GM10248 (cell line): ENCODE measurements around the gene VPS8.

Experiments
- CTCF ChIA-PET: fragments of 300-600 bp; sonication (Branson Sonifier 250); formaldehyde crosslinking; extraction: SDS; loops from one replicate; lab custom pipeline; 2021; ENCODE audit warnings: antibody characterized with exemption; lab: Yijun Ruan, JAX
- POLR2A ChIA-PET: fragments of 350-650 bp; sonication (Branson Sonifier 250); formaldehyde crosslinking; extraction: SDS; loops from one replicate; lab custom pipeline; 2020; ENCODE audit warnings: antibody characterized with exemption; lab: Yijun Ruan, JAX
- DNase-seq: peaks from one replicate; pipeline ENCODE4 v3.0.0; 2012; ENCODE audit errors: extremely low spot score
- TF ChIP-seq, protein P1 (sequence below): IDR thresholded peaks from 2 replicates; pipeline ENCODE4 v1.5.1; 2012; ENCODE audit warnings: mild to moderate bottlenecking, low read depth; ENCODE audit errors: extremely low read depth, missing control alignments, control extremely low read depth

Gene VPS8

GRCh38 chr3:185021256-185021655 lies 209.3 kb downstream of the VPS8 start:
- ChIA-PET POLR2A (no interaction called here), CTCF (interaction anchor here (0.8 to 1.3 kb wide), 4 partner anchors 9 to 154 kb away, joined by 3 to 4 read pairs (median 3); no protein-coding TSS in a partner anchor)
- TF ChIP-seq, protein P1, sequence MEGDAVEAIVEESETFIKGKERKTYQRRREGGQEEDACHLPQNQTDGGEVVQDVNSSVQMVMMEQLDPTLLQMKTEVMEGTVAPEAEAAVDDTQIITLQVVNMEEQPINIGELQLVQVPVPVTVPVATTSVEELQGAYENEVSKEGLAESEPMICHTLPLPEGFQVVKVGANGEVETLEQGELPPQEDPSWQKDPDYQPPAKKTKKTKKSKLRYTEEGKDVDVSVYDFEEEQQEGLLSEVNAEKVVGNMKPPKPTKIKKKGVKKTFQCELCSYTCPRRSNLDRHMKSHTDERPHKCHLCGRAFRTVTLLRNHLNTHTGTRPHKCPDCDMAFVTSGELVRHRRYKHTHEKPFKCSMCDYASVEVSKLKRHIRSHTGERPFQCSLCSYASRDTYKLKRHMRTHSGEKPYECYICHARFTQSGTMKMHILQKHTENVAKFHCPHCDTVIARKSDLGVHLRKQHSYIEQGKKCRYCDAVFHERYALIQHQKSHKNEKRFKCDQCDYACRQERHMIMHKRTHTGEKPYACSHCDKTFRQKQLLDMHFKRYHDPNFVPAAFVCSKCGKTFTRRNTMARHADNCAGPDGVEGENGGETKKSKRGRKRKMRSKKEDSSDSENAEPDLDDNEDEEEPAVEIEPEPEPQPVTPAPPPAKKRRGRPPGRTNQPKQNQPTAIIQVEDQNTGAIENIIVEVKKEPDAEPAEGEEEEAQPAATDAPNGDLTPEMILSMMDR, result no peak
- DNase-seq, result no peak

DNA sequence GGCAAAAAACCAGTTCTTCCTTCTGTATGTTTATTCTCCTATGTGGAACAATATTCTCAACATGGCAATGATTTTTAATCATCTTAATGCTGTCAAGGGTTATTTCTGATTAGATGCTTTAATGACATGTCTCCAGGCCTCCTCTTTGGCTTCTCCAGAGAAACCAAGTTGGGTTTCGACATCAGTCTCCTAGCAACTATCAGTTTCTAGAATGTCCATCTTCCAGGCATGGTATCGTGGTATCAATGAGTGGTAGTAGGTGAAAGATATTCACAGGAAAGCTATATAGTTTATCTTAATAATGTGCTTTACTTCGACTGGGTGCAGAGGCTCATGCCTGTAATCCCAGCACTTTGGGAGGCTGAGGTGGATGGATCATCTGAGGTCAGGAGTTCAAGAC lies 212.4 kb downstream of the VPS8 start:
- CTCF ChIA-PET, result interaction anchor here (1.0 to 1.5 kb wide), 4 partner anchors 9 to 19 kb away, joined by 3 to 5 read pairs (median 4); no protein-coding TSS in a partner anchor
- POLR2A ChIA-PET, result no interaction called here
- TF ChIP-seq, protein P1, result no peak
- no peak for DNase-seq

DNA sequence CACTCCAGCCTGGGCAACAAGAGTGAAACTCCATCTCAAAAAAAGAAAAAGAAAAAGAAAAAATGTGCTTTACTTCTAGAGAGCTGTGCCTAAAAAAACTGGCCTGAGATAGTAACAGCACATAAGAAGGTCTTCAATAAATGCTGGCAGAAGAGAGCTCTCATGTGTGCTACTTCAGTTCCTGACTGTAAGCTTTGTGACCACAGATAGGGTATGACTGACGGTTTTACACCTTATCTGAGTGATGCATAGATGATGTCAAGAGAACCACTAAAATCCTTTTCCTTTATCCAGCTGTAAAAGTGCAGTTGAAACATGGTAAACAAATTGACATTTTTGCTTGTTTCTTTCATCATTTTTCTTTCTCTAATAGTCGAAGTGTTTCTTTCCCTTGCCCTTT lies 213.0 kb downstream of the VPS8 start:
- POLR2A ChIA-PET, result no interaction called here
- DNase-seq, result no peak
- TF ChIP-seq, protein P1, result no peak
- CTCF ChIA-PET, result interaction anchor here (0.9 to 1.5 kb wide), 6 partner anchors 10 to 24 kb away, joined by 3 to 5 read pairs (median 4); no protein-coding TSS in a partner anchor

DNA sequence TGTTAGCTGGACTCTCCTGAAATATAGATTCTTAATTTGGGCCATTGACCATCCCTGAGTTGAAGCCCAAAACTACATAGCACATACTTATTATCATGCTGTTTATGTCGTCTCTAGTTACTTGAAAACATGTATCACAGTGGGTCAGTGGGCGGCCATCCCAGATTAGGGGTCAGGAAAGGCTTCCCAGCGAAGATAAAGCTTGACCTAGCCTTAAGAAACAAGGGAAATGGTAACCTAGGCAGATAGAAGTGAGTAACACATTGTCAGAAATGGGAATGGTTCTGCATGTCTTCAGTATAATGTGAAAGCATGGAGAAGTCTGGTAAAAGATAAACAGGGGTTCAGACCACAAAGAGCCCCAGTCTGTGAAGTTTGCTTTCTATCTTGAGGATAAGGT lies 216.2 kb downstream of the VPS8 start:
- POLR2A ChIA-PET, result no interaction called here
- CTCF ChIA-PET, result interaction anchor here (2.1 kb wide), 1 partner anchor 13 kb away, joined by 5 read pairs; no protein-coding TSS in a partner anchor
- TF ChIP-seq, protein P1, result no peak
- DNase-seq, result no peak

DNA sequence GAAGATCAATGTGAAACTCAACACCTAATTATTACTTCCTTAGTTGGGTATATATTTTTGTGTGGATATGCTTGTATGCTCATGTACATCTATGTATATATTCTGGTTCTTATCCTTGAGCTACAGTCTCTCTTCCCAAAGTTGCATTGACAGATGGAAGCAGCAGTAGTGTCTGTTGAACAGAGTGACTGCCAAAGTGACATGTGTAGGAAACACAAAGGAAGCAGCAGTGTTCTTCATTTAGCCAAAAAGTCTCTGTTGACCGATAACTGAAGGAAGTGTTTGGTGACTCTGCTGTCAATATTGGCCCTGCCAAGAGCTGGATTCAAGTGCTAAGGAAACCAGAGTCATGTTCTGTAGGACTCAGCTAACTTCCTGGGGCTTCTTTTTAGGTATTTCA lies 217.1 kb downstream of the VPS8 start:
- TF ChIP-seq, protein P1, result no peak
- ChIA-PET CTCF (interaction anchor here (1.3 to 2.1 kb wide), 2 partner anchors 14 to 23 kb away, joined by 4 to 5 read pairs; no protein-coding TSS in a partner anchor), POLR2A (no interaction called here)
- no peak for DNase-seq

GRCh38 chr3:185030399-185030798 lies 218.4 kb downstream of the VPS8 start:
- ChIA-PET CTCF (no interaction called here), POLR2A (interaction anchor here (0.6 kb wide), 1 partner anchor 533 kb away, joined by 9 read pairs; no protein-coding TSS in a partner anchor)
- no peak for DNase-seq
- TF ChIP-seq, protein P1, result no peak

DNA sequence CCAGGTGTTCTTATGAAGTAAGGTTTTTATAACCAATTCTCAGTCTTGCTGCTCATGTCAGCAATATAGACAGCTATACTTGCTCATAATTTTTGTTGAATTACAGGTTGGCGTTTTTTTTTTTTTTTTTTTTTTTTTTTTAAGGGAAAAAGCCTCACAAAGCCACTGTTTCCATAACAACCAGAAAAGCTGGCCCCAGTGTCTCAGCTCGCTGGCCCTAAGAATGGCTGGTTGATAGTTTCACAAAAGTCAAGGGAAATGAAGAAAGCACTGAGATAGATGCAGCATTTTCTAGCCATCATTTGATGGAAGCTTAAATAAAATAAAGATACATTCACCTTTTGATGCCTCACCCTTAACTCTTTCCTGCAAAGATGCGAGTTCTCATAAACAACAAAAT lies 219.0 kb downstream of the VPS8 start:
- ChIA-PET CTCF (no interaction called here), POLR2A (interaction anchor here (0.6 kb wide), 1 partner anchor 533 kb away, joined by 9 read pairs; no protein-coding TSS in a partner anchor)
- TF ChIP-seq, protein P1, result no peak
- no peak for DNase-seq
